AG04450 (cell line): ENCODE results near the gene DDX24. TPM values are rescaled to one million over a fixed set of nuclear protein-coding genes. Genes with fewer than 3 reads are reported as not detected.

ENCODE experiments used
- CTCF ChIA-PET: fragments of 300-600, 350-600 bp; formaldehyde crosslinking; extraction: SDS; loops from one replicate; lab custom pipeline; 2022; ENCODE audit warnings: antibody characterized with exemption, inconsistent platforms; lab: Charles Lee
- POLR2A ChIA-PET: fragments of 350-600 bp; formaldehyde crosslinking; extraction: SDS; loops from one replicate; lab custom pipeline; 2021; ENCODE audit warnings: antibody characterized with exemption, inconsistent platforms; lab: Yijun Ruan, JAX
- DNase-seq: peaks from one replicate; pipeline ENCODE4 v3.0.0-alpha.2; 2011; ENCODE audit warnings: low read depth, low spot score
- H3K27ac ChIP-seq: one replicate; pipeline ENCODE4 v1.5.1; 2012; ENCODE audit warnings: low read depth, low read length, control low read depth
- H3K27me3 ChIP-seq: one replicate; pipeline ENCODE4 v1.6.0; 2012; ENCODE audit warnings: low read length; ENCODE audit not compliant: control insufficient read depth, insufficient read depth
- H3K4me3 ChIP-seq: 2 replicates; pipeline ENCODE4 v1.5.1; 2011; ENCODE audit warnings: mild to moderate bottlenecking, low read depth, low read length, control low read depth
- H3K9me3 ChIP-seq: 2 replicates; pipeline ENCODE4 v1.5.1; 2012; ENCODE audit warnings: low read length; ENCODE audit not compliant: control insufficient read depth, insufficient read depth
- polyA plus RNA-seq: library from polyadenylated mRNA; depleted of rRNA; stranded (reverse); fragments of >200 nt; gene quantifications from 2 replicates; pipeline ENCODE4 v1.2.3, GENCODE V29; 2011
- TF ChIP-seq, protein P1 (sequence below): IDR thresholded peaks from 2 replicates; pipeline ENCODE4 v1.5.1; 2011; ENCODE audit warnings: low read depth, low read length, control low read depth, inconsistent platforms

DDX24 gene
- polyA plus RNA-seq, 1 experiment, result 159 TPM

DNA sequence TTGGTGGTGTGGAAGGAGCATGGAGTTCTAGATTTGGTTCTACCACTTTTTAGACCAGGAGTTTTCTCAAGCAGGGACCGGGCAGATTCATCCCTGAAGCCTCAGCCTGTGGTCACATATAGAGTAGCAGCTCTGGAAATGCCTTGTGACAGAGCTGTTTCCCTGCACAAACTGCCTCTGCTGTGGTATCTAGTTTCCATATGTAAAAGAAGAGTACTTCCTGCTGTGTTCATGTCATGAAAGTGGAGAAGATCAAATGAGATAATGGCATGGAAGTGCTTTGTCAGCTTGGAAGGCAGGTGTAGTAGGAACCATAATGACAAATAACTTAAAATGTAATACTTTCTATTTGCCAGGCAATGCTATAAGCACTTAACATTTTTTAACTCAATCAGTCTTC is 28.8 kb downstream of the DDX24 start:
- Histone ChIP-seq H3K27ac (no peak overlapping the region), H3K4me3 (no peak overlapping the region), H3K27me3 (no peaks in the 10 kb centered on the region), H3K9me3 (no peaks in the 10 kb centered on the region)
- no peak for DNase-seq
- POLR2A ChIA-PET, result no interaction called here
- CTCF ChIA-PET, result interaction anchor here (0.7 to 9.6 kb wide), 10 partner anchors 9 to 129 kb away, joined by 3 to 68 read pairs (median 10); partner anchors contain the start of gene IFI27L2
- TF ChIP-seq, protein P1, sequence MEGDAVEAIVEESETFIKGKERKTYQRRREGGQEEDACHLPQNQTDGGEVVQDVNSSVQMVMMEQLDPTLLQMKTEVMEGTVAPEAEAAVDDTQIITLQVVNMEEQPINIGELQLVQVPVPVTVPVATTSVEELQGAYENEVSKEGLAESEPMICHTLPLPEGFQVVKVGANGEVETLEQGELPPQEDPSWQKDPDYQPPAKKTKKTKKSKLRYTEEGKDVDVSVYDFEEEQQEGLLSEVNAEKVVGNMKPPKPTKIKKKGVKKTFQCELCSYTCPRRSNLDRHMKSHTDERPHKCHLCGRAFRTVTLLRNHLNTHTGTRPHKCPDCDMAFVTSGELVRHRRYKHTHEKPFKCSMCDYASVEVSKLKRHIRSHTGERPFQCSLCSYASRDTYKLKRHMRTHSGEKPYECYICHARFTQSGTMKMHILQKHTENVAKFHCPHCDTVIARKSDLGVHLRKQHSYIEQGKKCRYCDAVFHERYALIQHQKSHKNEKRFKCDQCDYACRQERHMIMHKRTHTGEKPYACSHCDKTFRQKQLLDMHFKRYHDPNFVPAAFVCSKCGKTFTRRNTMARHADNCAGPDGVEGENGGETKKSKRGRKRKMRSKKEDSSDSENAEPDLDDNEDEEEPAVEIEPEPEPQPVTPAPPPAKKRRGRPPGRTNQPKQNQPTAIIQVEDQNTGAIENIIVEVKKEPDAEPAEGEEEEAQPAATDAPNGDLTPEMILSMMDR, result no peak

DNA sequence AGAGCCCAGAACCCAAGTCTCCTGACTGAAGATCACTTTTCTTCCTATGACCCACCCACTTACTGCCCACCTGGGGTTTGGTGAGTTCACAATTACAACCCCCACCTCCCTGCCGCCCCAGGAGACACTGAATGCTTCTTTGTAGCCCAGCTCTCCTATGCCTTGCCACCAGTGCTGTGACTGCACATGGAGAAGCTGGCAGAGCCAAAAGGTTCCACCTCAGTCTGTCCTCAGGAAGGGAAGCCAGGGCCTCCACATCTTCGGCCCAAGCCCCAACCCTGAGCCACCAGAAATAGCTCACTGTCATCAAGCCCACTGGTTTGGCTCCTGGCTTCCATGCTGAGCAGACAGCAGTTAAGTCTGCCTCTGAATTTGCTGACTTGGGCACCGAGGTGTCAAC is 29.2 kb downstream of the DDX24 start:
- H3K27ac ChIP-seq, result no peak overlapping the region
- POLR2A ChIA-PET, result no interaction called here
- CTCF ChIA-PET, result interaction anchor here (0.6 to 9.6 kb wide), 13 partner anchors 9 to 129 kb away, joined by 3 to 68 read pairs (median 7); partner anchors contain the start of gene IFI27L2
- DNase-seq, result no peak
- H3K4me3 ChIP-seq, result no peak overlapping the region
- TF ChIP-seq, protein P1, result no peak
- H3K27me3 ChIP-seq, result no peaks in the 10 kb centered on the region
- no peaks in the 10 kb centered on the region for H3K9me3 ChIP-seq

DNA sequence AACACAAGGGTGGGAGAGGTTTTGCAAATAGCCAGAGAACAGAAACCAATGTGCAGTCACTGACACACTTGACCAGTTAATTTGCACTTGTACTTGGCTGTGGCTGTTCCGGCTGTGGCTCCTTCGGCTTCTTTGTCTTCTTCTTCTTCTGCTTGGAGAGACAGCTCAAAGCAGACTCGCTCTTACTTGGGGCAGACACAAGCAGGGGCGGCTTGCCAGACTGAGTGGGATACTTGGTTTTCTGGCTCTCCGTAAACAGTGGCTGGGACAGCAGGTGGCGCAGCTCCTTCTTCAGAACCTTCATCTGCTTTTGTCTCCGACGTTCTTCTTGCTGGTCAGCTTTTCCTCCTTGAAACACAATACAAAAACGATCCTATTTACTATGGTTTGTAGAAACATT is 29.9 kb downstream of the DDX24 start:
- ChIA-PET POLR2A (no interaction called here), CTCF (interaction anchor here (0.6 to 9.6 kb wide), 13 partner anchors 12 to 130 kb away, joined by 4 to 68 read pairs (median 7); partner anchors contain the start of gene IFI27L2)
- TF ChIP-seq, protein P1, result peak; percentile 57
- peak; percentile 15 for DNase-seq
- no peak overlapping the region for H3K27ac ChIP-seq
- H3K27me3 ChIP-seq, result no peaks in the 10 kb centered on the region
- no peaks in the 10 kb centered on the region for H3K9me3 ChIP-seq
- H3K4me3 ChIP-seq, result no peak overlapping the region

DNA sequence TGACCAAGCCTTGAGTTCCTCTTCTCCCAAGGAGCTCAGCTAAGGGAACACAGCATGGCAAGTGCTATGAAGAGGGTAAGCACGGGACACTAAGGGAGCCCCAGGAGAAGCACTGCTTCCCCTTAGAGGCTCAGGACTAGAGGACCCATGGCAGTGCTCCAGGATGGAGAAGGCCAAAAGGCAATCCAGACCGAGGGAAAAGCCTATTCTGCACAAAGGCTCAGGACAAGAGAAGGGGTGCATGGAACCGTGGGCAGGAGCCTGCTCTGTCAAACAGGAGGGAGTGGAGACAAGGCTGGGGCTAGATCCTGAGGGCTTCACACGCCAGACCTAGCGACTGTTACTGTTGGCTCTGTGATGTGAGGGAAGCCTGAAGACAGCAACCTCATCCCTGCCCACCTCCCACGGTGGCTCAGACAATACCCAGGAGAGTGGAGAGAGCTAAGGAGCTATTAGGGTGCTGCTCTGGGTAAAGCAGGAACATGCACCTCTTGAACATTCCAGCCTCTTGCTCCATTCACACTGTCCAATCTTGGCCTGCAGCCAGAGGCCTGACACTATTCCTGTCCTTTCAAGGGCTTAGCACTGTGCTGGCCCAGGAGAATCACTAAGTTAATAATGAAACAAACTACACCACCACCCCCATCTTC is 30.6 kb downstream of the DDX24 start:
- no peaks in the 10 kb centered on the region for H3K9me3 ChIP-seq
- H3K4me3 ChIP-seq, result no peak overlapping the region
- no peak for DNase-seq
- CTCF ChIA-PET, result interaction anchor here (0.6 to 9.6 kb wide), 13 partner anchors 11 to 130 kb away, joined by 4 to 68 read pairs (median 7); partner anchors contain the start of gene IFI27L2
- TF ChIP-seq, protein P1, result no peak
- H3K27me3 ChIP-seq, result no peaks in the 10 kb centered on the region
- H3K27ac ChIP-seq, result no peak overlapping the region
- POLR2A ChIA-PET, result no interaction called here

DNA sequence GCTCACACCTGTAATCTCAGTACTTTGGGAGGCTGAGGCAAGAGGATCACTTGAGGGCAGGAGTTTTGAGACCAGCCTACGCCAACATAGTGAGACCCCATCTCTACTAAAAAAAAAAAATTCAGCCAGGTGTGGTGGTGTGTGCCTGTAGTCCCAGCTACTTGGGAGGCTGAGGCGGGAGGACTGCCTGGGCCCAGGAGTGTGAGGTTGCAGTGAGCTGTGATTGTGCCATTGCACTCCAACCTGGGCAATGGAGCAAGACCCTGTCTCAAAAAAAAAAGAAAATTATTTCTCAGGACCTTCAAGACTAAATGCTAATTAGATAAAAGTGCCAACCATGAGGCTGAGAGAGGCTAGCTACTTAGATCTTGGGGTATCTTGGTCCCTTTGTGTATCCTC is 31.4 kb downstream of the DDX24 start:
- no peak for DNase-seq
- Histone ChIP-seq H3K27me3 (no peaks in the 10 kb centered on the region), H3K4me3 (no peak overlapping the region), H3K9me3 (no peaks in the 10 kb centered on the region), H3K27ac (no peak overlapping the region)
- POLR2A ChIA-PET, result no interaction called here
- TF ChIP-seq, protein P1, result no peak
- CTCF ChIA-PET, result interaction anchor here (1.1 to 9.6 kb wide), 3 partner anchors 13 to 87 kb away, joined by 4 to 68 read pairs (median 65); no protein-coding TSS in a partner anchor
